K562 (cell line): Measurements from ENCODE around the gene ZNF441. TPM values are rescaled to one million over a fixed set of nuclear protein-coding genes. Genes with fewer than 3 reads are reported as not detected.

ENCODE experiments used
- ARID3B ChIP-seq: fragments of 250-450 bp; sonication (Bioruptor Pico); IDR thresholded peaks from 2 replicates; pipeline ENCODE4 v1.4.0; 2020; ENCODE audit warnings: borderline replicate concordance
- FUS ChIP-seq: fragments of 200-400 bp; formaldehyde crosslinking; optimal IDR thresholded peaks from 2 replicates; pipeline ENCODE3; 2017; ENCODE audit warnings: low read depth, low read length
- HMGN3 ChIP-seq: IDR thresholded peaks from 2 replicates; pipeline ENCODE4 v1.6.1; 2011; ENCODE audit warnings: borderline replicate concordance, low read depth, mild to moderate bottlenecking, mixed read lengths, low read length; ENCODE audit not compliant: insufficient read length; ENCODE audit errors: extremely low read depth
- MAFK ChIP-seq: IDR thresholded peaks from 2 replicates; pipeline ENCODE4 v1.6.1; 2011; ENCODE audit warnings: low read length, improper control_type of control experiment
- MIER1 ChIP-seq: fragments of 450-650 bp; IDR thresholded peaks from 2 replicates; pipeline ENCODE4 v1.6.1; 2016; ENCODE audit warnings: antibody characterized with exemption, mild to moderate bottlenecking, low read depth
- MLLT1 ChIP-seq, 2 experiments: fragments of 450-650 bp; IDR thresholded peaks; 2 replicates each; pipeline ENCODE4 v1.6.1; 2016
- MXD1 ChIP-seq: fragments of 250-450 bp; sonication (Bioruptor Pico); IDR thresholded peaks from 2 replicates; pipeline ENCODE4 v1.8.0; 2021; ENCODE audit warnings: borderline replicate concordance, mild to moderate bottlenecking, moderate library complexity; ENCODE audit not compliant: poor library complexity, severe bottlenecking
- NONO ChIP-seq, 2 experiments: fragments of 200-400 bp in 1 of 2; fragments of 450-650 bp in 1 of 2; formaldehyde crosslinking in 1 of 2; IDR thresholded peaks; 2 replicates each; pipeline ENCODE4 v1.6.1; 2017; ENCODE audit warnings: low read depth in 2 of 2, mild to moderate bottlenecking in 2 of 2, moderate library complexity in 2 of 2, low read length in 1 of 2
- NR0B1 ChIP-seq: fragments of 450-650 bp; IDR thresholded peaks from one replicate; pipeline ENCODE4 v1.6.1; 2018; ENCODE audit warnings: mild to moderate bottlenecking, moderate library complexity; ENCODE audit not compliant: partially characterized antibody
- OTX1 ChIP-seq: fragments of 450-650 bp; formaldehyde crosslinking; IDR thresholded peaks from 2 replicates; pipeline ENCODE4 v1.4.0; 2022; ENCODE audit warnings: mild to moderate bottlenecking
- PHF8 ChIP-seq: fragments of 200-600 bp; sonication (generic); IDR thresholded peaks from 2 replicates; pipeline ENCODE4 v1.6.1; 2012; ENCODE audit warnings: mixed run types, mild to moderate bottlenecking, inconsistent platforms, low read length, moderate library complexity, borderline replicate concordance
- POLR2AphosphoS2 ChIP-seq: IDR thresholded peaks from 2 replicates; pipeline ENCODE4 v1.6.1; 2012; ENCODE audit warnings: low read length, improper control_type of control experiment
- SRF ChIP-seq, 2 experiments: fragments of 250-450, 450-650 bp in 1 of 2; sonication (Bioruptor Pico) in 1 of 2; sonication (generic) in 1 of 2; formaldehyde crosslinking; IDR thresholded peaks; 2 replicates each; pipeline versions ENCODE4 v1.5.0 to v1.5.1; 2020 to 2022; ENCODE audit warnings: mild to moderate bottlenecking in 1 of 2, missing genetic modification reagents in 1 of 2
- STAG1 ChIP-seq: sonication (generic); formaldehyde crosslinking; IDR thresholded peaks from 2 replicates; pipeline ENCODE4 v1.5.0; 2020; ENCODE audit warnings: missing genetic modification reagents, borderline replicate concordance
- TBL1XR1 ChIP-seq, 2 experiments: IDR thresholded peaks; 2 replicates each; pipeline ENCODE4 v1.6.1; 2012; ENCODE audit warnings: improper control_type of control experiment in 2 of 2, low read length in 2 of 2, mild to moderate bottlenecking in 1 of 2
- TEAD1 ChIP-seq, 2 experiments: fragments of 450-650 bp in 1 of 2; sonication (generic) in 1 of 2; formaldehyde crosslinking; IDR thresholded peaks; 2 replicates each; pipeline versions ENCODE4 v1.4.0 to v1.8.0; 2020 to 2022; ENCODE audit warnings: mild to moderate bottlenecking in 2 of 2, missing genetic modification reagents in 1 of 2
- ZNF282 ChIP-seq: sonication (generic); formaldehyde crosslinking; IDR thresholded peaks from 2 replicates; pipeline ENCODE4 v1.8.1; 2023; ENCODE audit warnings: missing genetic modification reagents
- ZNF316 ChIP-seq: fragments of 450-650 bp; IDR thresholded peaks from 2 replicates; pipeline ENCODE4 v1.6.1; 2016
- ZNF584 ChIP-seq: fragments of 200-800 bp; sonication (Bioruptor generic); IDR thresholded peaks from 2 replicates; pipeline ENCODE4 v1.6.1; 2016; ENCODE audit warnings: low read depth, mild to moderate bottlenecking, missing genetic modification characterization, missing compliant biosample characterization
- polyA plus RNA-seq, 8 experiments: library from polyadenylated mRNA; depleted of rRNA in 4 of 8; stranded (reverse) in 5 of 8; unstranded in 3 of 8; fragments of >200 nt; fragmentation: Nextera tagmentation in 2 of 8; fragmentation: Illumina TruSeq in 1 of 8; extraction: Ambion mirVana in 2 of 8; extraction: Trizol in 1 of 8; gene quantifications; 2 replicates each; pipeline versions ENCODE4 v1.2.1 to v1.2.3, GENCODE V29; 2011 to 2014; ENCODE audit warnings: inconsistent platforms in 1 of 8, missing spikeins in 1 of 8
- total RNA-seq, 7 experiments: library from RNA; depleted of rRNA in 6 of 7; stranded (reverse); fragments of >200 nt in 6 of 7; fragmentation: Illumina TruSeq in 2 of 7; extraction: Trizol in 2 of 7; gene quantifications; 2 replicates each; pipeline versions ENCODE4 v1.2.1 to v1.2.3, GENCODE V29; 2011 to 2021; ENCODE audit warnings: low replicate concordance in 1 of 7

ZNF441 gene
- total and polyA plus RNA-seq, 9 of the 15 experiments (the other 6 are each of a cell fraction or from before 2014, with no cell fraction given): 1.9 to 14.0 (median 7.8) TPM

- TF ChIP-seq NONO (IDR thresholded peaks at IDR 0.05; ENCODE audit: low read depth in 2 of 2, low read length in 1 of 2): peak; percentile 25 to 42; a peak in 2 of 4 replicates
- TF ChIP-seq ZNF282 (CRISPR knock-in tag): 0 out of 2 replicates have a peak, but pooled peaks have one; percentile 36
- TF ChIP-seq TEAD1 (CRISPR knock-in tag; IDR thresholded peaks at IDR 0.05): peak in 1 of 2 experiments; percentile 15; a peak in 1 of 4 replicates
- 0 out of 4 replicates have a peak, but pooled peaks of 1 of the 2 experiments have one; percentile 24 for TF ChIP-seq TBL1XR1 (IDR thresholded peaks at IDR 0.05; ENCODE audit: low read length in 2 of 2)
- TF ChIP-seq NR0B1: no peak
- TF ChIP-seq SRF (CRISPR knock-in tag; IDR thresholded peaks at IDR 0.05): no peak; a peak in 1 of 4 replicates
- TF ChIP-seq HMGN3: no peak
- no peak for TF ChIP-seq MXD1 (CRISPR knock-in tag)
- peak; percentile 89; the same call in 1 of the 2 replicates for TF ChIP-seq PHF8
- no peak for TF ChIP-seq FUS
- TF ChIP-seq POLR2AphosphoS2: no peak; the same call in 1 of the 2 replicates
- TF ChIP-seq OTX1 (CRISPR knock-in tag): 0 out of 2 replicates have a peak, but pooled peaks have one; percentile 23
- peak; percentile 29 to 34; a peak in 1 of 4 replicates for TF ChIP-seq MLLT1 (IDR thresholded peaks at IDR 0.05)
- no peak for TF ChIP-seq MAFK
- no peak for TF ChIP-seq ZNF584 (CRISPR knock-in tag)
- TF ChIP-seq STAG1: no peak
- TF ChIP-seq MIER1: no peak
- TF ChIP-seq ZNF316: no peak
- TF ChIP-seq ARID3B (CRISPR knock-in tag): no peak
Measured at GRCh38 chr19:11766597-11767591, at the start of gene ZNF441 (continued).
